ENCODE results near the gene THOC6.

Gene THOC6

GRCh38 chr16:3023669-3024478 lies at the start of gene THOC6, which contains the start of gene HCFC1R1:
THOC6 (plus strand) TSS chr16:3024035; CDS start chr16:3024327, 292 bp downstream.
HCFC1R1 (minus strand) TSS chr16:3023942; CDS start chr16:3023941, 1 bp downstream.
- peak; percentile 91 to 96 for DNase-seq (ENCODE audit: low read depth in 2 of 2)

GRCh38 chr16:2974319-2975056 lies 49.3 kb upstream of the THOC6 start:
- DNase-seq (ENCODE audit: low read depth in 2 of 2) = no peak

- no peak for DNase-seq (ENCODE audit: low read depth in 2 of 2)
These were observed 48.6 kb upstream of the THOC6 start for GRCh38 chr16:2975161-2975795.

- no peak for DNase-seq (ENCODE audit: low read depth in 2 of 2)
These were observed 47.6 kb upstream of the THOC6 start for GRCh38 chr16:2976201-2976600.

- DNase-seq (ENCODE audit: low read depth in 2 of 2) = no peak
These were observed 47.2 kb upstream of the THOC6 start for GRCh38 chr16:2976673-2977072.

- no peak for DNase-seq (ENCODE audit: low read depth in 2 of 2)
These were observed 46.4 kb upstream of the THOC6 start for GRCh38 chr16:2977440-2977839.

GRCh38 chr16:2979669-2980226 lies 44.1 kb upstream of the THOC6 start:
- DNase-seq (ENCODE audit: low read depth in 2 of 2) = no peak

- peak; percentile 93 to 97 for DNase-seq (ENCODE audit: low read depth in 2 of 2)
These were observed 43.3 kb upstream of the THOC6 start, which contains the start of gene PKMYT1 for GRCh38 chr16:2980227-2981176. PKMYT1 (minus strand) TSS chr16:2980446; CDS start chr16:2979657, 789 bp downstream.

- DNase-seq (ENCODE audit: low read depth in 2 of 2) = no peak
These were observed 42.5 kb upstream of the THOC6 start for GRCh38 chr16:2981177-2981898.

GRCh38 chr16:2981899-2982250 lies 42.0 kb upstream of the THOC6 start:
- DNase-seq (ENCODE audit: low read depth in 2 of 2) = no peak

GRCh38 chr16:2982402-2982801 lies 41.4 kb upstream of the THOC6 start:
- DNase-seq (ENCODE audit: low read depth in 2 of 2) = no peak

GRCh38 chr16:2983706-2984136 lies 40.1 kb upstream of the THOC6 start:
- DNase-seq (ENCODE audit: low read depth in 2 of 2) = peak; percentile 75 to 78

- no peak for DNase-seq (ENCODE audit: low read depth in 2 of 2)
These were observed 38.4 kb upstream of the THOC6 start for GRCh38 chr16:2985462-2985861.

- no peak for DNase-seq (ENCODE audit: low read depth in 2 of 2)
These were observed 37.9 kb upstream of the THOC6 start for GRCh38 chr16:2985893-2986355.

GRCh38 chr16:2986623-2987188 lies 37.1 kb upstream of the THOC6 start:
- DNase-seq (ENCODE audit: low read depth in 2 of 2) = no peak

- DNase-seq (ENCODE audit: low read depth in 2 of 2) = no peak
These were observed 36.5 kb upstream of the THOC6 start for GRCh38 chr16:2987286-2987685.

- no peak for DNase-seq (ENCODE audit: low read depth in 2 of 2)
These were observed 36.0 kb upstream of the THOC6 start for GRCh38 chr16:2987833-2988232.

- no peak for DNase-seq (ENCODE audit: low read depth in 2 of 2)
These were observed 35.2 kb upstream of the THOC6 start for GRCh38 chr16:2988590-2989099.

- no peak for DNase-seq (ENCODE audit: low read depth in 2 of 2)
These were observed 32.9 kb upstream of the THOC6 start for GRCh38 chr16:2990891-2991290.

Data from stimulated activated CD8-positive, alpha-beta memory T cell treated with anti-CD3 and anti-CD28 coated beads, Interleukin-2, amount 100 ng/mL, for 48 hours (primary cell).